Esophagus (tissue), 2 donors: ENCODE measurements around the gene CHORDC1. TPM values are rescaled to one million over a fixed set of nuclear protein-coding genes. Genes with fewer than 3 reads are reported as not detected.
"Not testable (repeated sequence)": the region's sequence is repeated elsewhere in the genome, so short reads cannot be mapped to it uniquely, and the experiment has no call there.

ENCODE experiments used
- H3K27ac ChIP-seq, 2 donors: one replicate each; pipeline ENCODE4 v1.5.1; 2013; ENCODE audit warnings: low read depth in 2 of 2, mild to moderate bottlenecking in 2 of 2, inconsistent platforms in 1 of 2, low read length in 1 of 2, moderate library complexity in 1 of 2
- H3K27me3 ChIP-seq, 2 donors: one replicate each; pipeline ENCODE4 v1.6.1; 2013; ENCODE audit warnings: low read length in 2 of 2, control low read depth in 1 of 2, mild to moderate bottlenecking in 1 of 2; ENCODE audit not compliant: insufficient read depth in 2 of 2, control insufficient read depth in 1 of 2
- H3K36me3 ChIP-seq, 2 donors: one replicate each; pipeline ENCODE4 v1.6.1; 2013; ENCODE audit warnings: low read length in 1 of 2; ENCODE audit not compliant: control insufficient read depth in 2 of 2, insufficient read depth in 2 of 2
- H3K4me1 ChIP-seq, 2 donors: one replicate each; pipeline ENCODE4 v1.6.1; 2013; ENCODE audit warnings: low read length in 1 of 2; ENCODE audit not compliant: control insufficient read depth in 2 of 2, insufficient read depth in 2 of 2
- H3K4me3 ChIP-seq, 2 donors: one replicate each; pipeline ENCODE4 v1.5.1; 2013; ENCODE audit warnings: low read length in 2 of 2, mild to moderate bottlenecking in 2 of 2, low read depth in 1 of 2, moderate library complexity in 1 of 2
- H3K9me3 ChIP-seq, 2 donors: one replicate each; pipeline ENCODE4 v1.6.1; 2013; ENCODE audit warnings: mild to moderate bottlenecking in 2 of 2, low read depth in 1 of 2, low read length in 1 of 2, moderate library complexity in 1 of 2; ENCODE audit not compliant: control insufficient read depth in 2 of 2, insufficient read depth in 1 of 2
- WGBS, 2 donors: extraction: QIAGEN DNeasy Blood & Tissue Kit; methylation state at CpG; one replicate each; pipeline ENCODE4 v1.1.7; 2013; 5-methylcytosine and 5-hydroxymethylcytosine counted together
- polyA plus RNA-seq, 2 donors: library from polyadenylated mRNA; stranded (reverse); fragments of 200-250 nt; gene quantifications; one replicate each; pipeline ENCODE4 v1.2.3, GENCODE V29; 2013
- donor health status: healthy with polysubstance abuse.
- donor health status: Bipolar disorder and iron deficiency.

Gene CHORDC1
- polyA plus RNA-seq, 2 donors: 14.0 to 24.0 TPM

DNA sequence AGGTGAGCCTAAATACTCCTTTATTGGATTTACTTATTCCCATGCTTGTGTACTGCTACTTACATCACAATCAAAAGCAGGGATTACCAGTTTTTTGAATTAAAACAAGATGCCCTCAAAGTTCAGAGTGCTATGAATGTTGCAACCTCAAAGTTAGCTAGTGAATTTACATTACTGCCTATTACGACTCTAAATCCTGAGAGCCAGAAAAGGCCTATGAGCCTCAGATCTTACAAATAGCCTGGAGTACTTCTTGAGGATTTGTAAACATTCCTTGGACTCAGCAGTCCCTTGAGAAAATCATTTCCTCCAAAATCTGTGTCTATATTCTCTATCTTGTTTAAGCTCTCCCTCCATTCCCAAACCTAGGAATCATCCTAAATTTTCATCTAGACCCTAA lies 25.5 kb downstream of the CHORDC1 start:
- H3K27me3 ChIP-seq: no peaks in the 10 kb centered on the region
- no peaks in the 10 kb centered on the region for H3K4me1 ChIP-seq
- H3K4me3 ChIP-seq: no peak overlapping the region
- no peaks in the 10 kb centered on the region for H3K9me3 ChIP-seq
- H3K36me3 ChIP-seq: no peaks in the 10 kb centered on the region
- WGBS, 2 donors: 80 to 85% methylated on average over 1 of the region's 1 CpG
- H3K27ac ChIP-seq: no peak overlapping the region

DNA sequence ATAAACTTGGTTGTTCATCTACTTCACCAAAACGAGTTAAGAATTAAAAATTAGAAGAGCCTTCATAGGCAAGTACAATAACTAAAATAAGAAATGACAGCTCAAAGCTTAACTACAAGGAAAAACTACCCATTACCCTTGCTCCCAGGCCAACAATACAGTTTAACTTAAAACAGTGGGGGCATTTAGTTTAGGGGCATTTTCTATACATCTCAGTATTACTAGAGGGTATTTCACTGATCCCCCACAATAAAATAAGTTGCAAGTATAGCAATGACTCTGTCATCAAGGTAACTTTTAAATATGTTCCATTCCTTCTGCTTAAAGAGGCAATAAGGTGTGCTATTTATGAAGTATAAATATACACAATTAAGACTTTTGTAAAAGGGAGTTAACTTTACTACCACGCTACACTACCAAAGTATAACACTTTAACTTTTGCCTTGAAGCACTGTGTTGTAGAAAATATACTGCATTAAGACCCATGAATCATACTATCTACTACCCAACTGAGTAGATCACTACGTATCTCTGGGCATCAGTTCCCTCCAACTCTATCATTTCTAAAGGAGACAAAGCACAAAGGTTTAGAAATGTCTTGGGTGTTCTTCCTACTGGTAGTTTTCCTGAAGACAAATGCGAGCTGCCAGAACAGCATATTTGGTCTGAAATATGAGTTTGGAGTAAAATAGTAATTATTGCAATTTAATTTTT lies 29.8 kb downstream of the CHORDC1 start:
- no peaks in the 10 kb centered on the region for H3K27me3 ChIP-seq
- H3K4me3 ChIP-seq: no peak overlapping the region
- H3K27ac ChIP-seq: no peak overlapping the region
- H3K4me1 ChIP-seq: no peaks in the 10 kb centered on the region
- H3K36me3 ChIP-seq: no peaks in the 10 kb centered on the region
- 85 to 87% methylated on average over 4 of the region's 4 CpGs for WGBS, 2 donors
- H3K9me3 ChIP-seq: no peaks in the 10 kb centered on the region

DNA sequence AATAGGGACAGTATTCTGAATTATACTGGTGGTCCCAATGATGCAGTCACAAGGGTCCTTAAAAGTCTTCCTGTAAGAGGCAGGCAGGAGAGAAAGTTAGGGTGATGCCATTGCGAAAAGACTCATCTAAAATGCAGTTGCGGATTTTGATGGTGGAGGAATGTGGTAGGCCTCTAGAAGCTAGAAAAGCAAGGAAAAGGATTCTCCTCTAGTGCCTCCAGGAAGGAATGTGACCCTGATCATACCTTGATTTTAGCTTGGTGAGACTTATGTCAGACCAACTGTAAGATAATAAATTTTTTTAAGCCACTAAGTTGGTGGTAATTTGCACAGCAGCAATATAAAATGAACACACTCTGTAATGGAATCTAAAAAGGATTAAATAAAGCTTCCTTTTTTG lies 33.8 kb downstream of the CHORDC1 start:
- H3K4me3 ChIP-seq: no peak overlapping the region
- H3K36me3 ChIP-seq: no peaks in the 10 kb centered on the region
- no peaks in the 10 kb centered on the region for H3K27me3 ChIP-seq
- no peaks in the 10 kb centered on the region for H3K4me1 ChIP-seq
- no peaks in the 10 kb centered on the region for H3K9me3 ChIP-seq
- no peak overlapping the region for H3K27ac ChIP-seq
- WGBS, 2 donors: 97 to 98% methylated on average over 2 of the region's 2 CpGs

DNA sequence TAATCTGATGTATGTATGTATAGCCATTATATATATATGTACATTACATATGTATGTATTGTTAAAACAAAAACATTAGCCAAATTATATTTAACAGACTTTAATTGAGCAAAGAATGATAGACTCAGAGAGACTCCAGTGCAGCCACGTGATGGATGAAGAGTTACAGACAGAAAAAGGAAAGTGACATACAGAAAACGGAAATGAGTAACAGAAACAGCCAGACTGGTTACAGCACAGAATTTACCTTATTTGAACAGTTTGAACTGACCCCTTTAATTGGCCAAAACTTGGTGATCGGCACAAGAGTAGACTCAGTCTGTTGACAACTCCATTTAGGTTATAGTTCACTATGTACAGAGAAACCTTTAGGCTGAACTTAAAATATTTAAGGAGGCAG lies 35.0 kb downstream of the CHORDC1 start:
- no peaks in the 10 kb centered on the region for H3K36me3 ChIP-seq
- no peaks in the 10 kb centered on the region for H3K27me3 ChIP-seq
- no peak overlapping the region for H3K4me3 ChIP-seq
- H3K4me1 ChIP-seq: no peaks in the 10 kb centered on the region
- H3K9me3 ChIP-seq: no peaks in the 10 kb centered on the region
- no peak overlapping the region for H3K27ac ChIP-seq
- WGBS, 2 donors: 90 to 95% methylated on average over 3 of the region's 3 CpGs

DNA sequence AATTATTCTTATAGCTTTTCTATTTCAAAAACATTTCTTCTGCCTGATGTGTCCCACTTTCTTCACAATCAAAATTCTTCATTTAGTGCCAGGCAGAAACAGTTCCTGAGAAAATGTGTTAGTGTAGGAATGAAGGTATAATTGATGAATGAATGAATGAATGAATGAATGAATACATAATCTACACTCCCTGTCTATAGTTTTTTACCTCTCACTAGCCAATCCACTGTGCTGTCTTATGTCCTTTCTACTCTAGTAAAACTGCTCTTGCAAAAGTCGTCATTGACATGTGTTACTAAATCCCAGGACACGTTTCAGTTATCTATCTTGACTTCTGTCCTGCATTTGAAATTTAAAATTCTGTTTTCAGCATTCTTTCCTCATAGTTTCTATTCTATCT lies 42.9 kb downstream of the CHORDC1 start:
- Histone ChIP-seq H3K36me3 (no peaks in the 10 kb centered on the region), H3K4me3 (no peak overlapping the region), H3K27ac (no peak overlapping the region), H3K27me3 (no peaks in the 10 kb centered on the region), H3K9me3 (no peaks in the 10 kb centered on the region), H3K4me1 (no peaks in the 10 kb centered on the region)
- 40 to 65% methylated on average over 2 of the region's 2 CpGs for WGBS, 2 donors

DNA sequence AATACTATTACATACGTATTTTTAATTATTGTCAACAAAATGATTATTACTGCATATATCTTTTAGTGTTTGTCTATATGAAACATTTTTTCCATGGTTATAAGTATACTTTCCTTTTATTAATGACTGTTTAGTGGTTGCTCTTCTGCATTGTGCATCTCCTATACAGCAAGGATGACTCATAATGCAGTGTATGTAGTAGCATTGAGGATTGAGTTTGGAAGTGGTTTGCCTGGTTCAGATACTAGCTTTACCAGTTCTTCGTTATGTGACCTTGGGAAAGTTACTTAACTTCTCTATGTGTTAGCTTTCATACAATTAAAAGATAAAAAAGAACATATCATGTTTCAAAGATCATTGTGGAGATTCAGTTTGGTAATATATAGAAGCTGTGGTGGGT lies 44.1 kb downstream of the CHORDC1 start:
- no peak overlapping the region for H3K27ac ChIP-seq
- WGBS, 2 donors: 67 to 71% methylated on average over 2 of the region's 2 CpGs
- H3K9me3 ChIP-seq: no peaks in the 10 kb centered on the region
- H3K4me3 ChIP-seq: no peak overlapping the region
- no peaks in the 10 kb centered on the region for H3K27me3 ChIP-seq
- no peaks in the 10 kb centered on the region for H3K4me1 ChIP-seq
- H3K36me3 ChIP-seq: no peaks in the 10 kb centered on the region

DNA sequence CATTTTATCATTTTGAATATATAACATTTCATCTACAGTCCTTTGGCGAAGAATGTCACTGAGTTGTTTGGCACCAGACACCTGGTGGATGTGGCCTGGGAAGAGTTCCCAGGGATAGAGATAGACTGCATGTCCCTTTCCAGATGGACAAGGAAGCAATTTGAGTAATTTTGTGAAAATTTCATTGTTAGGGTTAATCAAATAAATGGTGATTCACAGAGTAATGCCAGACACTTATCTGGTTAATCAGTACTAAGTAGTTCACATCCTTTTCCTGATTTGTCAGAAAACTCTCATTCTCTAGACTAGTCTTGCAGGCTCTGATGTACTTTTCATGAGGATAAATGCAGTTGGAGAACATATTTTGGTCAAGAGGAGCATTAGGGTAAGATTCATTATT lies 46.8 kb downstream of the CHORDC1 start:
- 95 to 97% methylated on average over 1 of the region's 1 CpG for WGBS, 2 donors
- Histone ChIP-seq H3K27me3 (no peaks in the 10 kb centered on the region), H3K4me1 (no peaks in the 10 kb centered on the region), H3K4me3 (no peak overlapping the region), H3K9me3 (no peaks in the 10 kb centered on the region), H3K27ac (no peak overlapping the region), H3K36me3 (no peaks in the 10 kb centered on the region)

DNA sequence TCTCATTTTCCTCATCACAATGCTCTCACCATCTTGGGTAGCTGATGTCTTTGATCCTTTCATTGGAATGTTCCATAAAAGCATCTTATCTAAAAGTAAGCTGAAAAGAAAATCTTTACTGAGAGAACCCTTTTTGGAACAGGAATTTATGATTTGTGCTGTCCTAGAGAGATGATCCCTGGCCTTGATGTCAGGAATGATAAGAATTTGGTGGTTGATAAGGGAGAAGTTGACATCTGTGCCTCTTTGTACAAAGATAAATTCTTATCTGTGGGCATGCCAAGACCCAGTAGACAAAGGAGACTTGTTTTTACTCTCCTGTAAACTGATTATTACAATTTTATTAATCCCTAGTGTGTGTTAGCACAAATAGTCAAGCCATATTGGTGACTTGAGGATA lies 51.5 kb downstream of the CHORDC1 start:
- Histone ChIP-seq H3K4me3 (no peak overlapping the region), H3K27me3 (no peaks in the 10 kb centered on the region), H3K36me3 (no peaks in the 10 kb centered on the region), H3K4me1 (no peaks in the 10 kb centered on the region), H3K9me3 (no peaks in the 10 kb centered on the region), H3K27ac (no peak overlapping the region)

DNA sequence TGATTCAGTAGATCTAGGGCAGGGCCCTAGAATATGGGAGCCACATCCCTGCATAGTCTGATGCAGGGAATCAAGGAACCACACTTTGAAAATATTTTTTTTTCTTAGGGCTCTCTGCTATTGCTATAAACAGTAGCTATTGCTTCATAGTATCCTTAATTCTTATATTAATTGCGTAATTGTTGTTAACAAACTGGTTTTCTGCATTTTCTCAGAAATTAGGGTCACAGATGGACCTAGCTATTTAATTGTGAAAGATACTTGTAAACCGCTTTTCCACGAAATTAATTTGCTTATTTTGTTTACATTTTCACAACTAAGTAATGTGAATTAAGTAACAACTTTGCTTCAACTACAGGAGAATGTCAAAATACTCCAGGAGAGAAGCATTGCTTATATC lies 54.3 kb downstream of the CHORDC1 start:
- Histone ChIP-seq H3K36me3 (no peaks in the 10 kb centered on the region), H3K27ac (no peak overlapping the region), H3K9me3 (no peaks in the 10 kb centered on the region), H3K27me3 (no peaks in the 10 kb centered on the region), H3K4me1 (no peaks in the 10 kb centered on the region), H3K4me3 (no peak overlapping the region)
- 84 to 90% methylated on average over 3 of the region's 3 CpGs for WGBS, 2 donors

DNA sequence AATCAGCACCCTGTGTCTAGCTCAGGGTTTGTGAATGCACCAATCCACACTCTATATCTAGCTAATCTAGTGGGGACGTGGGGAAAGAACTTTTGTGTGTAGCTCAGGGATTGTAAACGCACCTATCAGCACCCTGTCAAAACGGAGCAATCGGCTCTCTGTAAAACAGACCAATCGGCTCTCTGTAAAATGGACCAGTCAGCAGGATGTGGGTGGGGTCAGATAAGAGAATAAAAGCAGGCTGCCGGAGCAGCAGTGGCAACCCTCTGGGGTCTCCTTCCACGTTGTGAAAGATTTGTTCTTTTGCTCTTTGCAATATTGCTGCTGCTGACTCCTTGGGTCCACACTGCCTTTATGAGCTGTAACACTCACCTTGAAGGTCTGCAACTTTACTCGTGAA lies 55.1 kb downstream of the CHORDC1 start:
- 78 to 79% methylated on average over 8 of the region's 8 CpGs for WGBS, 2 donors
- not testable (repeated sequence) for H3K36me3 ChIP-seq, H3K9me3 ChIP-seq, H3K27ac ChIP-seq, H3K4me1 ChIP-seq, H3K27me3 ChIP-seq, H3K4me3 ChIP-seq
